Smooth muscle cell (in vitro differentiated cells): ENCODE results near the gene NPAS3. TPM values are rescaled to one million over a fixed set of nuclear protein-coding genes. Genes with fewer than 3 reads are reported as not detected.
A peak's percentile ranks its signal among the peaks of the same experiment; 100 is the strongest.

Source experiments
- DNase-seq: peaks from one replicate; lab custom pipeline; 2025; ENCODE audit not compliant: unreplicated experiment; lab: John Stamatoyannopoulos, UW
- H2AFZ ChIP-seq: fragments of 200-600 bp; sonication (generic); 2 replicates; pipeline ENCODE4 v1.6.0; 2016; ENCODE audit warnings: antibody characterized with exemption, low read depth, mild to moderate bottlenecking
- H3F3A ChIP-seq: fragments of 200-600 bp; sonication (generic); 2 replicates; pipeline ENCODE4 v1.6.0; 2017; ENCODE audit warnings: antibody characterized with exemption, low read depth
- H3K27ac ChIP-seq: fragments of 200-600 bp; sonication (generic); 2 replicates; pipeline ENCODE4 v1.5.1; 2016; ENCODE audit warnings: low read depth, mild to moderate bottlenecking
- H3K27me3 ChIP-seq: fragments of 200-600 bp; sonication (generic); 2 replicates; pipeline ENCODE4 v1.6.1; 2016; ENCODE audit warnings: low read depth, mild to moderate bottlenecking
- H3K36me3 ChIP-seq: fragments of 200-600 bp; sonication (generic); 2 replicates; pipeline ENCODE4 v1.5.1; 2016; ENCODE audit warnings: low read depth
- H3K4me1 ChIP-seq: fragments of 200-600 bp; sonication (generic); 2 replicates; pipeline ENCODE4 v1.5.1; 2016; ENCODE audit warnings: low read depth
- H3K4me2 ChIP-seq: fragments of 200-600 bp; sonication (generic); 2 replicates; pipeline ENCODE4 v1.6.0; 2016; ENCODE audit warnings: mild to moderate bottlenecking
- H3K4me3 ChIP-seq: fragments of 200-600 bp; sonication (generic); 2 replicates; pipeline ENCODE4 v1.5.1; 2016; ENCODE audit warnings: mild to moderate bottlenecking
- H3K79me2 ChIP-seq: fragments of 200-600 bp; sonication (generic); 2 replicates; pipeline ENCODE4 v1.6.0; 2016; ENCODE audit warnings: low read depth, mild to moderate bottlenecking
- H3K9ac ChIP-seq: fragments of 200-600 bp; sonication (generic); 2 replicates; pipeline ENCODE4 v1.6.0; 2016; ENCODE audit warnings: low read depth
- H3K9me3 ChIP-seq: fragments of 200-600 bp; sonication (generic); replicated peaks from 2 replicates; pipeline ENCODE4 v1.5.1; 2016; ENCODE audit warnings: low read depth
- H4K20me1 ChIP-seq: fragments of 200-600 bp; sonication (generic); 2 replicates; pipeline ENCODE4 v1.6.0; 2016; ENCODE audit warnings: low read depth
- WGBS: methylation state at CpG from one replicate; pipeline ENCODE4 v1.1.7; 2016; ENCODE audit warnings: low lambda C conversion rate; 5-methylcytosine and 5-hydroxymethylcytosine counted together
- polyA plus RNA-seq: library from polyadenylated mRNA; unstranded; fragments of >200 nt; fragmentation: Nextera tagmentation; extraction: Ambion mirVana; gene quantifications from 2 replicates; pipeline ENCODE4 v1.2.1, GENCODE V29; 2016
- total RNA-seq: library from RNA; depleted of rRNA; stranded (reverse); fragments of >200 nt; gene quantifications from 2 replicates; pipeline ENCODE4 v1.2.3, GENCODE V29; 2014
- TF ChIP-seq, protein P1 (sequence below): fragments of 200-600 bp; sonication (generic); IDR thresholded peaks from 2 replicates; pipeline ENCODE4 v1.5.1; 2017; ENCODE audit warnings: borderline replicate concordance, mild to moderate bottlenecking, antibody characterized with exemption; ENCODE audit not compliant: insufficient read depth, poor library complexity, severe bottlenecking

The NPAS3 gene
- total and polyA plus RNA-seq, 2 experiments from 2014 or later, result 0.79 to 2.0 TPM

- TF ChIP-seq, protein P1, sequence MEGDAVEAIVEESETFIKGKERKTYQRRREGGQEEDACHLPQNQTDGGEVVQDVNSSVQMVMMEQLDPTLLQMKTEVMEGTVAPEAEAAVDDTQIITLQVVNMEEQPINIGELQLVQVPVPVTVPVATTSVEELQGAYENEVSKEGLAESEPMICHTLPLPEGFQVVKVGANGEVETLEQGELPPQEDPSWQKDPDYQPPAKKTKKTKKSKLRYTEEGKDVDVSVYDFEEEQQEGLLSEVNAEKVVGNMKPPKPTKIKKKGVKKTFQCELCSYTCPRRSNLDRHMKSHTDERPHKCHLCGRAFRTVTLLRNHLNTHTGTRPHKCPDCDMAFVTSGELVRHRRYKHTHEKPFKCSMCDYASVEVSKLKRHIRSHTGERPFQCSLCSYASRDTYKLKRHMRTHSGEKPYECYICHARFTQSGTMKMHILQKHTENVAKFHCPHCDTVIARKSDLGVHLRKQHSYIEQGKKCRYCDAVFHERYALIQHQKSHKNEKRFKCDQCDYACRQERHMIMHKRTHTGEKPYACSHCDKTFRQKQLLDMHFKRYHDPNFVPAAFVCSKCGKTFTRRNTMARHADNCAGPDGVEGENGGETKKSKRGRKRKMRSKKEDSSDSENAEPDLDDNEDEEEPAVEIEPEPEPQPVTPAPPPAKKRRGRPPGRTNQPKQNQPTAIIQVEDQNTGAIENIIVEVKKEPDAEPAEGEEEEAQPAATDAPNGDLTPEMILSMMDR, result no peak
- H3K4me1 ChIP-seq, result peaks cover 14% of the 10 kb centered on the region
- H3K27me3 ChIP-seq, result no peaks in the 10 kb centered on the region
- H2AFZ ChIP-seq, result no peak overlapping the region
- H3K4me3 ChIP-seq, result no peak overlapping the region
- no peaks in the 10 kb centered on the region for H3K9me3 ChIP-seq
- WGBS, result 82% methylated on average over 1 of the region's 1 CpG
- H3K4me2 ChIP-seq, result no peak overlapping the region
- H3K9ac ChIP-seq, result no peak overlapping the region
- H3K79me2 ChIP-seq, result no peaks in the 10 kb centered on the region
- no peaks in the 10 kb centered on the region for H3F3A ChIP-seq
- DNase-seq, result no peak
- peak overlapping the region; percentile 51 for H3K27ac ChIP-seq
- H3K36me3 ChIP-seq, result no peaks in the 10 kb centered on the region
- no peaks in the 10 kb centered on the region for H4K20me1 ChIP-seq
Observed at GRCh38 chr14:33794791-33795305, 856.2 kb downstream of the NPAS3 start.

DNA sequence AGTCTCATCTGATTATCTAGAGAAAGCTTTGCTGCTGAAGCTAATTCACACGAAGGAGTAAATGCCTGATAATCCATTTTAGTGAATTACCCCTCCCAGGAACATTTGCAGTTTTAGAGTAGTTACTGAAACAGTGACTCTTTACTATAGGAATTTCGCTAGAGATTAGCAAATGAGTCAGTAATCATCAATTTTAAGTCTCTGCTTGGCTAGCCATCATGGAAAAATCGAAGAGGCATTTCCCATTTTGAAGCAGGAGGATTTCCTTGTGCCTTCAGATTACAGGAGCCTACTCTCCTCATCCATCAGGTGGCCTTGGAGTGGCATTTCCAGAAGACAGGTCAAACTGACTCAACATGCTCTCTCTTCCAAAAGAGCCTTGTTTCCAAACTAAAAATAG lies 857.7 kb downstream of the NPAS3 start:
- DNase-seq, result no peak
- 14% methylated on average over 3 of the region's 3 CpGs for WGBS
- no peaks in the 10 kb centered on the region for H4K20me1 ChIP-seq
- H3K27me3 ChIP-seq, result no peaks in the 10 kb centered on the region
- no peak overlapping the region for H2AFZ ChIP-seq
- no peaks in the 10 kb centered on the region for H3K9me3 ChIP-seq
- peaks cover 14% of the 10 kb centered on the region for H3K4me1 ChIP-seq
- H3K79me2 ChIP-seq, result no peaks in the 10 kb centered on the region
- no peak overlapping the region for H3K4me3 ChIP-seq
- H3K9ac ChIP-seq, result peak overlapping the region; percentile 8
- peak overlapping the region; percentile 36 for H3K4me2 ChIP-seq
- peak overlapping the region; percentile 51 for H3K27ac ChIP-seq
- H3K36me3 ChIP-seq, result no peaks in the 10 kb centered on the region
- TF ChIP-seq, protein P1, result no peak
- H3F3A ChIP-seq, result no peaks in the 10 kb centered on the region

DNA sequence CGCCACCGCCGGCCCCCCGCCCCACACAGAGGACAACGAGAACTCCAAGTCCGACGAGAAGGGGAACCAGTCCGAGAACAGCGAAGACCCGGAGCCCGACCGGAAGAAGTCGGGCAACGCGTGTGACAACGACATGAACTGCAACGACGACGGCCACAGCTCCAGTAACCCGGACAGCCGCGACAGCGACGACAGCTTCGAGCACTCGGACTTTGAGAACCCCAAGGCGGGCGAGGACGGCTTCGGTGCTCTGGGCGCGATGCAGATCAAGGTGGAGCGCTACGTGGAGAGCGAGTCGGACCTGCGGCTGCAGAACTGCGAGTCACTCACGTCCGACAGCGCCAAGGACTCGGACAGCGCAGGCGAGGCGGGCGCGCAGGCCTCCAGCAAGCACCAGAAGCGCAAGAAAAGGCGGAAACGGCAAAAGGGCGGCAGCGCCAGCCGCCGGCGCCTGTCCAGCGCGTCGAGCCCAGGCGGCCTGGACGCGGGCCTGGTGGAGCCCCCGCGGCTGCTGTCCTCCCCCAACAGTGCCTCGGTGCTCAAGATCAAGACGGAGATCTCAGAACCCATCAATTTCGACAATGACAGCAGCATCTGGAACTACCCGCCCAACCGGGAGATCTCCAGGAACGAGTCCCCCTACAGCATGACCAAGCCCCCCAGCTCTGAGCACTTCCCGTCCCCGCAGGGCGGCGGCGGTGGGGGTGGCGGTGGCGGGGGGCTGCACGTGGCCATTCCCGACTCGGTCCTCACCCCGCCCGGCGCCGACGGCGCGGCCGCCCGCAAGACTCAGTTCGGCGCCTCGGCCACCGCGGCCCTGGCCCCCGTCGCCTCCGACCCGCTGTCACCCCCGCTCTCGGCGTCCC lies 861.3 kb downstream of the NPAS3 start:
- Histone ChIP-seq H3K36me3 (no peaks in the 10 kb centered on the region), H4K20me1 (no peaks in the 10 kb centered on the region), H3K9me3 (no peaks in the 10 kb centered on the region), H3K27ac (no peak overlapping the region), H3F3A (no peaks in the 10 kb centered on the region), H2AFZ (no peak overlapping the region), H3K79me2 (no peaks in the 10 kb centered on the region), H3K27me3 (no peaks in the 10 kb centered on the region), H3K9ac (no peak overlapping the region), H3K4me1 (no peaks in the 10 kb centered on the region), H3K4me3 (no peak overlapping the region), H3K4me2 (no peak overlapping the region)
- TF ChIP-seq, protein P1, result no peak
- WGBS, result 98% methylated on average over 63 of the region's 100 CpGs
- no peak for DNase-seq
